Tibial nerve (tissue), 4 donors: Measurements from ENCODE around the gene TWNK. TPM values are rescaled to one million over a fixed set of nuclear protein-coding genes. Genes with fewer than 3 reads are reported as not detected.

Experiments
- DNase-seq, 2 donors: peaks; one replicate each; pipeline ENCODE4 v3.0.0-alpha.2; 2019; ENCODE audit warnings: low spot score in 2 of 2
- H3K27ac ChIP-seq, 4 donors: fragments of 200-600 bp; sonication (generic) in 3 of 4; one replicate each; pipeline ENCODE4 v1.5.1; 2017 to 2019; ENCODE audit warnings: mild to moderate bottlenecking in 1 of 4
- H3K27me3 ChIP-seq, 2 donors: fragments of 200-600 bp; sonication (generic) in 1 of 2; one replicate each; pipeline versions ENCODE4 v1.5.1 to v1.6.0; 2017 to 2019
- H3K36me3 ChIP-seq, 3 donors: fragments of 200-600 bp; sonication (generic); one replicate each; pipeline ENCODE4 v1.5.1; 2018 to 2019
- H3K4me1 ChIP-seq, 4 donors: fragments of 200-600 bp; sonication (generic) in 3 of 4; one replicate each; pipeline ENCODE4 v1.5.1; 2017 to 2019
- H3K4me3 ChIP-seq, 4 donors: fragments of 200-600 bp; sonication (generic) in 3 of 4; one replicate each; pipeline ENCODE4 v1.5.1; 2017 to 2019; ENCODE audit warnings: mild to moderate bottlenecking in 1 of 4, moderate library complexity in 1 of 4
- H3K9me3 ChIP-seq, 4 donors: fragments of 200-600 bp; sonication (generic) in 3 of 4; one replicate each; pipeline ENCODE4 v1.5.1; 2017 to 2019
- CTCF ChIP-seq, 5 experiments: fragments of 200-600 bp in 3 of 5; fragments of 450-650 bp in 2 of 5; sonication (generic) in 3 of 5; IDR thresholded peaks; one replicate each; pipeline ENCODE4 v1.5.1; 2016 to 2019; ENCODE audit warnings: antibody characterized with exemption in 5 of 5, mild to moderate bottlenecking in 3 of 5, moderate library complexity in 2 of 5
- EP300 ChIP-seq, 2 donors: sonication (generic); formaldehyde crosslinking; IDR thresholded peaks; one replicate each; pipeline ENCODE4 v1.6.1; 2017; ENCODE audit warnings: antibody characterized with exemption in 2 of 2, mild to moderate bottlenecking in 1 of 2
- POLR2A ChIP-seq, 2 donors: fragments of 450-650 bp; IDR thresholded peaks; one replicate each; pipeline ENCODE4 v1.6.1; 2017; ENCODE audit warnings: antibody characterized with exemption in 2 of 2, mild to moderate bottlenecking in 2 of 2, moderate library complexity in 2 of 2
- WGBS, 2 donors: methylation state at CpG; one replicate each; pipeline ENCODE4 v1.1.5; 2018; 5-methylcytosine and 5-hydroxymethylcytosine counted together
- total RNA-seq, 4 donors: library from RNA; depleted of rRNA; stranded (reverse); fragments of >200 nt; gene quantifications; one replicate each; pipeline ENCODE4 v1.1.0, GENCODE V29; 2016

The TWNK gene
- total RNA-seq, 4 donors from 2014 or later: 5.0 to 11.4 (median 6.6) TPM

DNA sequence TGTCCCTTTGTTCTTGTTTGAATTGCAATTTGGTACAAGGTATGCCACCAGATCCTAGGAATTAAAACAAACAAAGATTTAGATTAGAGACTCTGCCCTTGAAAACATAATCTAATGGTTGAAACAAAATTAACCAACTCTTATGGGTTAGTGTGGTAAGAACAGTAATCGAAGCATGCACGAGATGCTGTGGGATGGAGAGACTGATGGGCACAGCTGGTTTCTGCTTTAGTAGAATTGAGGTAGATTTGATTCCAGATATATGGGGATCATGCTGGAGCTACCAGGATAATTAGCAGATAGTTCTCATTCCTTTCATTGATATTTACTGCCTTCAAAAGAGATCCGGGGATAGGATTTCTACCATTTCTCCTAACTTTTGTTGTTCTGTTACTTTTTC is 38.4 kb upstream of the TWNK start:
- Histone ChIP-seq H3K4me3 (no peak overlapping the region), H3K4me1 (no peaks in the 10 kb centered on the region), H3K9me3 (no peaks in the 10 kb centered on the region), H3K36me3 (peaks cover 0 to 99% (median 22%) of the 10 kb centered on the region in 3 donors), H3K27ac (no peak overlapping the region), H3K27me3 (no peaks in the 10 kb centered on the region)
- no peak for TF ChIP-seq EP300 (IDR thresholded peaks at IDR 0.05)
- no peak for TF ChIP-seq POLR2A (IDR thresholded peaks at IDR 0.05)
- no peak for TF ChIP-seq CTCF (IDR thresholded peaks at IDR 0.05)
- WGBS, 2 donors: 87 to 93% methylated on average over 3 of the region's 3 CpGs
- DNase-seq: no peak

DNA sequence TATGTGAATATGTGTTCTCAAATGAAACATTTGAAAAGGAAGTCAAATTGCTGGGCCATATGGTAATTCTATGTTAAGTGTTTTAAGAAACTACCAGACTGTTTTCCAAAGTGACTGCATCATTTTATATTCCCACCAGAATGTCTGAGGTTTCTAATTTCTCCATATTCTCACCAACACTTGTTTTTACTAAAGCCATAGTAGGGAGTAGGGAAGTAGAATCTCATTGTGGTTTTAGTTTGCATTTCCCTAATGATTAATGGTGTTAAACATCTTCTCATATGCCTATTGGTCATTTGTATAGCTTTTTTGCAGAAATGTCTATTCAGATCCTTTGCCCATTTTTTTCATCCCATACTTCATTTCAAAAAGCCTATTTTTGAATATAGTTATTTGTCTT is 27.1 kb upstream of the TWNK start:
- peaks cover 4 to 93% (median 24%) of the 10 kb centered on the region in 3 donors for H3K36me3 ChIP-seq
- H3K4me1 ChIP-seq: no peaks in the 10 kb centered on the region
- no peak overlapping the region for H3K4me3 ChIP-seq
- no peak overlapping the region for H3K27ac ChIP-seq
- TF ChIP-seq POLR2A (IDR thresholded peaks at IDR 0.05) (no peak), CTCF (IDR thresholded peaks at IDR 0.05) (no peak), EP300 (IDR thresholded peaks at IDR 0.05) (no peak)
- DNase-seq: no peak
- H3K27me3 ChIP-seq: no peaks in the 10 kb centered on the region
- H3K9me3 ChIP-seq: no peaks in the 10 kb centered on the region

DNA sequence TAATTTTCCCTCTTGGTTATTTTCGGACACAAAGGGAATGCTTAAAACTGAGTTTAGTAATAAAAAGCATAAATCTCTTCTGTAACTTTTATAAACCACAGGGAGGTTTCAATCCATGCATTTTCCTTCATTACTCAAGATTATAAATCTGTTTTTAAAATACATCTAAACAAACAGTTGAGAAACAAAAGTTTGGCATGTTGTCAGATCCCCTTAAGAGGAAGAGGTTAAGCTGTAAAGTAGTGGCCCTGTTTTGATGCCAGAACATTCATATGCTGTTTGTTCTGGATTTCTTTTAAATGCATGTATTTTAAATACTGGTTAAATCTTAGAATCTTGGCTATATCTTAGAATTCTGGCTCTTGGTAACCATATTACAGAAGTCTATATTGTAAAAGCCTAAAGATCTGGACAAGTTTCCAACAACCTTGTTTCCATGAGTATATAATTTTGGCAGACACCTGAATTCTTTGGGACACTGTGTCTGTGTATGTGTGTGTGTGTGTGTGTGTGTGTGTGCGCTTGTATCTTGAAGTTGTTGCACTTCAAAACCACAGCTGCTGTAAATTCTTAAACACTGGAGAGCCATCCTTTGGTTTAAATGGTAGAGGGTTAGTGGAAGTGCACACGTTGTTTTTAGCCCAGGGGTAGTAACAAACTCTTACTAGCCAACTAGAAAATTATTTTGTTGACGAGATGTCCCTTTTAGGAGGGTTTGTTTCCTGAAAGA is 24.8 kb upstream of the TWNK start:
- 72 to 76% methylated on average over 4 of the region's 4 CpGs for WGBS, 2 donors

GRCh38 chr10:100963826-100964225 is 23.5 kb upstream of the TWNK start:
- no peaks in the 10 kb centered on the region for H3K9me3 ChIP-seq
- no peak overlapping the region for H3K27ac ChIP-seq
- no peak for DNase-seq
- no peak overlapping the region for H3K4me3 ChIP-seq
- H3K4me1 ChIP-seq: peaks cover 0 to 4% (median 3%) of the 10 kb centered on the region in 4 donors
- H3K27me3 ChIP-seq: no peaks in the 10 kb centered on the region
- WGBS, 2 donors: 75 to 95% methylated on average over 1 of the region's 1 CpG
- peaks cover 4 to 74% (median 15%) of the 10 kb centered on the region in 3 donors for H3K36me3 ChIP-seq
- TF ChIP-seq CTCF (IDR thresholded peaks at IDR 0.05) (no peak), EP300 (IDR thresholded peaks at IDR 0.05) (no peak), POLR2A (IDR thresholded peaks at IDR 0.05) (no peak)

More for the DNA sequence above, 24.8 kb upstream of the TWNK start:
- Histone ChIP-seq H3K4me3 (no peak overlapping the region), H3K27me3 (no peaks in the 10 kb centered on the region), H3K36me3 (peaks cover 4 to 87% (median 21%) of the 10 kb centered on the region in 3 donors), H3K9me3 (no peaks in the 10 kb centered on the region), H3K4me1 (no peaks in the 10 kb centered on the region), H3K27ac (no peak overlapping the region)
- TF ChIP-seq POLR2A (IDR thresholded peaks at IDR 0.05) (no peak), EP300 (IDR thresholded peaks at IDR 0.05) (no peak), CTCF (IDR thresholded peaks at IDR 0.05) (no peak)
- no peak for DNase-seq

DNA sequence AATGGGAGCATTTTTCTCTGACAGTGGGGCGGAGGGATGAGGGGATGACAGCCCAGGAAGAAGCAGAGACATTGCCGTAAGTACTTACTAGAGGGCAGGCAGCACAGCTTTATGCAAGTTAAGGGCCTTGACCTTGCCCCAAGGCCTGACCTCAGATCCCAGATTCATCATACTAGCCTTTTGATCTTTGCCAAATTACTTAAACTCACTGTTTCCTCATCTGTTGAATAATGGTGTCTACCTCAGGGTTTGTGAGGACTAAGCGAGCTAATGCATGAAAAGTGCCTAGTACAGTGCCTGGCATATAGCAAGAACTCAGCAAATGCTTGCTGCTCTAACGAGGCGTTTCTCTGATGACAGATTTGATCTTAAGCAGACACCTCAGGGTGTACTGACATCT is 21.5 kb upstream of the TWNK start:
- TF ChIP-seq POLR2A (IDR thresholded peaks at IDR 0.05): no peak
- TF ChIP-seq CTCF (IDR thresholded peaks at IDR 0.05): no peak
- no peak for TF ChIP-seq EP300 (IDR thresholded peaks at IDR 0.05)
- Histone ChIP-seq H3K4me3 (no peak overlapping the region), H3K9me3 (no peaks in the 10 kb centered on the region), H3K4me1 (peaks cover 0 to 19% (median 14%) of the 10 kb centered on the region in 4 donors), H3K36me3 (peaks cover 0 to 55% (median 4%) of the 10 kb centered on the region in 3 donors), H3K27me3 (no peaks in the 10 kb centered on the region), H3K27ac (no peak overlapping the region)
- 67 to 86% methylated on average over 5 of the region's 5 CpGs for WGBS, 2 donors
- DNase-seq: no peak
